K562 (cell line): ENCODE results near the gene RING1. TPM values are rescaled to one million over a fixed set of nuclear protein-coding genes. Genes with fewer than 3 reads are reported as not detected.

ENCODE experiments used
- ARID3B ChIP-seq: fragments of 250-450 bp; sonication (Bioruptor Pico); IDR thresholded peaks from 2 replicates; pipeline ENCODE4 v1.4.0; 2020; ENCODE audit warnings: borderline replicate concordance
- CEBPZ ChIP-seq: fragments of 150-350 bp; IDR thresholded peaks from 2 replicates; pipeline ENCODE4 v1.6.1; 2014; ENCODE audit warnings: low read depth, mild to moderate bottlenecking, low read length, borderline replicate concordance
- CREB5 ChIP-seq: fragments of 250-450 bp; sonication (Bioruptor Pico); IDR thresholded peaks from 2 replicates; pipeline ENCODE4 v1.5.0; 2020; ENCODE audit warnings: mild to moderate bottlenecking
- HDAC6 ChIP-seq: IDR thresholded peaks from 2 replicates; pipeline ENCODE4 v1.6.1; 2012; ENCODE audit warnings: low read depth, mild to moderate bottlenecking, control low read depth, inconsistent platforms, low read length, moderate library complexity
- KLF1 ChIP-seq: fragments of 450-650 bp; IDR thresholded peaks from 2 replicates; pipeline ENCODE4 v1.6.1; 2016; ENCODE audit warnings: missing genetic modification characterization, missing compliant biosample characterization
- POLR2AphosphoS5 ChIP-seq: IDR thresholded peaks from 2 replicates; pipeline ENCODE4 v1.6.1; 2011; ENCODE audit warnings: mild to moderate bottlenecking, low read depth, low read length, moderate library complexity; ENCODE audit not compliant: control insufficient read depth, insufficient read depth
- RAD21 ChIP-seq, 2 experiments: fragments of 250-450 bp in 1 of 2; fragments of 450-650 bp in 1 of 2; sonication (Bioruptor Pico) in 1 of 2; formaldehyde crosslinking in 1 of 2; IDR thresholded peaks in 1 of 2; conservative IDR thresholded peaks in 1 of 2; 2 replicates each; pipeline versions ENCODE4 v1.4.0 to v1.8.0; 2020 to 2022; ENCODE audit warnings: mild to moderate bottlenecking in 2 of 2, moderate library complexity in 1 of 2
- RAD51 ChIP-seq: fragments of 450-650 bp; IDR thresholded peaks from 2 replicates; pipeline ENCODE4 v1.7.1; 2016; ENCODE audit warnings: low read depth, mild to moderate bottlenecking, borderline replicate concordance
- RBM34 ChIP-seq: fragments of 200-400 bp; formaldehyde crosslinking; IDR thresholded peaks from 2 replicates; pipeline ENCODE4 v1.6.1; 2018; ENCODE audit warnings: low read length, borderline replicate concordance; ENCODE audit not compliant: insufficient read depth
- SIN3B ChIP-seq: fragments of 450-650 bp; IDR thresholded peaks from 2 replicates; pipeline ENCODE4 v1.6.1; 2017; ENCODE audit warnings: low read depth, mild to moderate bottlenecking, moderate library complexity
- SMAD1 ChIP-seq: fragments of 150-350 bp; IDR thresholded peaks from 2 replicates; pipeline ENCODE4 v1.6.1; 2014; ENCODE audit warnings: low read length, low read depth; ENCODE audit not compliant: partially characterized antibody
- ZNF133 ChIP-seq: fragments of 250-450 bp; sonication (Bioruptor Pico); IDR thresholded peaks from 2 replicates; pipeline ENCODE4 v1.4.0; 2020; ENCODE audit warnings: mild to moderate bottlenecking
- ZNF140 ChIP-seq: fragments of 250-450 bp; sonication (Bioruptor Pico); IDR thresholded peaks from 2 replicates; pipeline ENCODE4 v1.8.0; 2021; ENCODE audit warnings: moderate library complexity, mild to moderate bottlenecking, inconsistent platforms
- ZNF280B ChIP-seq: fragments of 250-450 bp; sonication (Bioruptor Pico); IDR thresholded peaks from 2 replicates; pipeline ENCODE4 v1.5.1; 2021; ENCODE audit warnings: mild to moderate bottlenecking
- ZNF444 ChIP-seq: fragments of 250-450 bp; sonication (Bioruptor Pico); IDR thresholded peaks from 2 replicates; pipeline ENCODE4 v1.4.0; 2020; ENCODE audit warnings: mild to moderate bottlenecking, moderate library complexity
- ZNF445 ChIP-seq: fragments of 250-450 bp; sonication (Bioruptor Pico); IDR thresholded peaks from 2 replicates; pipeline ENCODE4 v1.4.0; 2020; ENCODE audit warnings: low read depth, mild to moderate bottlenecking, moderate library complexity
- polyA plus RNA-seq, 8 experiments: library from polyadenylated mRNA; depleted of rRNA in 4 of 8; stranded (reverse) in 5 of 8; unstranded in 3 of 8; fragments of >200 nt; fragmentation: Nextera tagmentation in 2 of 8; fragmentation: Illumina TruSeq in 1 of 8; extraction: Ambion mirVana in 2 of 8; extraction: Trizol in 1 of 8; gene quantifications; 2 replicates each; pipeline versions ENCODE4 v1.2.1 to v1.2.3, GENCODE V29; 2011 to 2014; ENCODE audit warnings: inconsistent platforms in 1 of 8, missing spikeins in 1 of 8
- total RNA-seq, 7 experiments: library from RNA; depleted of rRNA in 6 of 7; stranded (reverse); fragments of >200 nt in 6 of 7; fragmentation: Illumina TruSeq in 2 of 7; extraction: Trizol in 2 of 7; gene quantifications; 2 replicates each; pipeline versions ENCODE4 v1.2.1 to v1.2.3, GENCODE V29; 2011 to 2021; ENCODE audit warnings: low replicate concordance in 1 of 7
- TF ChIP-seq, protein P1 (sequence below): fragments of 250-450 bp; sonication (Bioruptor Pico); IDR thresholded peaks from 2 replicates; pipeline ENCODE4 v1.4.0; 2020; ENCODE audit warnings: mild to moderate bottlenecking, moderate library complexity, borderline replicate concordance

Gene RING1
- total and polyA plus RNA-seq, 9 of the 15 experiments (the other 6 are each of a cell fraction or from before 2014, with no cell fraction given): 4.2 to 59.1 (median 36.9) TPM

- TF ChIP-seq, protein P1, sequence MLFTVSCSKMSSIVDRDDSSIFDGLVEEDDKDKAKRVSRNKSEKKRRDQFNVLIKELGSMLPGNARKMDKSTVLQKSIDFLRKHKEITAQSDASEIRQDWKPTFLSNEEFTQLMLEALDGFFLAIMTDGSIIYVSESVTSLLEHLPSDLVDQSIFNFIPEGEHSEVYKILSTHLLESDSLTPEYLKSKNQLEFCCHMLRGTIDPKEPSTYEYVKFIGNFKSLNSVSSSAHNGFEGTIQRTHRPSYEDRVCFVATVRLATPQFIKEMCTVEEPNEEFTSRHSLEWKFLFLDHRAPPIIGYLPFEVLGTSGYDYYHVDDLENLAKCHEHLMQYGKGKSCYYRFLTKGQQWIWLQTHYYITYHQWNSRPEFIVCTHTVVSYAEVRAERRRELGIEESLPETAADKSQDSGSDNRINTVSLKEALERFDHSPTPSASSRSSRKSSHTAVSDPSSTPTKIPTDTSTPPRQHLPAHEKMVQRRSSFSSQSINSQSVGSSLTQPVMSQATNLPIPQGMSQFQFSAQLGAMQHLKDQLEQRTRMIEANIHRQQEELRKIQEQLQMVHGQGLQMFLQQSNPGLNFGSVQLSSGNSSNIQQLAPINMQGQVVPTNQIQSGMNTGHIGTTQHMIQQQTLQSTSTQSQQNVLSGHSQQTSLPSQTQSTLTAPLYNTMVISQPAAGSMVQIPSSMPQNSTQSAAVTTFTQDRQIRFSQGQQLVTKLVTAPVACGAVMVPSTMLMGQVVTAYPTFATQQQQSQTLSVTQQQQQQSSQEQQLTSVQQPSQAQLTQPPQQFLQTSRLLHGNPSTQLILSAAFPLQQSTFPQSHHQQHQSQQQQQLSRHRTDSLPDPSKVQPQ: no peak
- TF ChIP-seq ZNF280B (CRISPR knock-in tag) (no peak), CEBPZ (no peak), ZNF444 (CRISPR knock-in tag) (no peak), ZNF133 (CRISPR knock-in tag) (no peak), KLF1 (tag) (no peak), CREB5 (CRISPR knock-in tag) (no peak), SIN3B (no peak), RBM34 (no peak), ZNF140 (CRISPR knock-in tag) (no peak), POLR2AphosphoS5 (no peak; the same call in 1 of the 2 replicates), RAD51 (no peak), ARID3B (no peak), HDAC6 (no peak), RAD21 (CRISPR knock-in tag; conservative IDR thresholded peaks at IDR 0.05 in 1 of 2, IDR thresholded peaks at IDR 0.05 in 1 of 2) (peak in 1 of 2 experiments; percentile 23; a peak in 2 of 4 replicates), ZNF445 (CRISPR knock-in tag) (no peak), SMAD1 (no peak)
Observed at GRCh38 chr6:33201147-33201545, 7.2 kb upstream of the RING1 start (continued).
